ENCODE results near the gene SPRR5.

Gene SPRR5

GRCh38 chr1:152951711-152952110 is 4.7 kb downstream of the SPRR5 start:
- no peak for DNase-seq

- DNase-seq, result no peak
Measured at GRCh38 chr1:152953761-152954160, 6.8 kb downstream of the SPRR5 start.

- no peak for DNase-seq
Measured at GRCh38 chr1:152954436-152954835, 7.4 kb downstream of the SPRR5 start.

- DNase-seq, result no peak
Measured at GRCh38 chr1:152957561-152957960, 10.6 kb downstream of the SPRR5 start.

GRCh38 chr1:152959273-152959672 is 12.3 kb downstream of the SPRR5 start:
- DNase-seq, result no peak

- no peak for DNase-seq
Measured at GRCh38 chr1:152959801-152960451, 12.9 kb downstream of the SPRR5 start.

GRCh38 chr1:152960452-152961044 is 13.5 kb downstream of the SPRR5 start:
- DNase-seq, result no peak

GRCh38 chr1:152961226-152961891 is 14.4 kb downstream of the SPRR5 start:
- no peak for DNase-seq

GRCh38 chr1:152962876-152963415 is 15.9 kb downstream of the SPRR5 start:
- DNase-seq, result no peak

- DNase-seq, result no peak
Measured at GRCh38 chr1:152964536-152964935, 17.5 kb downstream of the SPRR5 start.

- no peak for DNase-seq
Measured at GRCh38 chr1:152965853-152966252, 18.8 kb downstream of the SPRR5 start.

GRCh38 chr1:152967201-152967600 is 20.2 kb downstream of the SPRR5 start:
- no peak for DNase-seq

- no peak for DNase-seq
Measured at GRCh38 chr1:152968248-152968647, 21.2 kb downstream of the SPRR5 start.

- no peak for DNase-seq
Measured at GRCh38 chr1:152969036-152969435, 22.0 kb downstream of the SPRR5 start.

- DNase-seq, result no peak
Measured at GRCh38 chr1:152970495-152970894, 23.5 kb downstream of the SPRR5 start, which contains the start of gene SPRR4. Gene SPRR4, plus strand, starts transcription at chr1:152970648. Its CDS starts 1,243 bp downstream, at chr1:152971891.

- no peak for DNase-seq
Measured at GRCh38 chr1:152972196-152972886, 25.3 kb downstream of the SPRR5 start.

GRCh38 chr1:152976688-152977087 is 29.7 kb downstream of the SPRR5 start:
- no peak for DNase-seq

- DNase-seq, result no peak
Measured at GRCh38 chr1:152977614-152978013, 30.6 kb downstream of the SPRR5 start.

- DNase-seq, result no peak
Measured at GRCh38 chr1:152980676-152981075, 33.7 kb downstream of the SPRR5 start.

- DNase-seq, result no peak
Measured at GRCh38 chr1:152981146-152981871, 34.3 kb downstream of the SPRR5 start.

- no peak for DNase-seq
Measured at GRCh38 chr1:152982076-152982475, 35.1 kb downstream of the SPRR5 start.

- DNase-seq, result no peak
Measured at GRCh38 chr1:152983234-152983633, 36.2 kb downstream of the SPRR5 start.

- DNase-seq, result no peak
Measured at GRCh38 chr1:152983743-152984142, 36.7 kb downstream of the SPRR5 start, which contains the start of gene SPRR1A. Gene SPRR1A, plus strand, starts transcription at chr1:152984081. Its CDS starts 1,150 bp downstream, at chr1:152985231.

All from NCI-H1105 treated with DMSO at 0.1 percent for 48 hours (cell line).